ENCODE measurements around the gene EFCAB9.

The EFCAB9 gene

DNA sequence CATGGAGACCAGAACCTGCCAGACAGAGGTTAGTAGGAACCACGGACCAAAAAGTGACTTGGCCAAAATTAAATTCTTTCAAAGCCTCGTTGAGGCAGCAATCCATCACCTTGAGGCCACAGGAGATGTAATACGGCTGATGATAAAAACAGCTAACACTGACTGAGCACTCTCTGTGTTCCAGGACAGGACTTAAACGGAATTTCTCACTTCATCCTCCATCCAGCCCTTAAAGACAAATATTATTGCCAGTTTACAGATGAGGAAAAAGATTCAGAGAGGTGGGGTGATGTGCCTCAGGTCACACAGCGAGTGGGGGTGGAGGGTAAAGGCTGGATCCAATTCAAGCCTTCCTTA lies 31.0 kb upstream of the EFCAB9 start:
- TF ChIP-seq, protein P1, sequence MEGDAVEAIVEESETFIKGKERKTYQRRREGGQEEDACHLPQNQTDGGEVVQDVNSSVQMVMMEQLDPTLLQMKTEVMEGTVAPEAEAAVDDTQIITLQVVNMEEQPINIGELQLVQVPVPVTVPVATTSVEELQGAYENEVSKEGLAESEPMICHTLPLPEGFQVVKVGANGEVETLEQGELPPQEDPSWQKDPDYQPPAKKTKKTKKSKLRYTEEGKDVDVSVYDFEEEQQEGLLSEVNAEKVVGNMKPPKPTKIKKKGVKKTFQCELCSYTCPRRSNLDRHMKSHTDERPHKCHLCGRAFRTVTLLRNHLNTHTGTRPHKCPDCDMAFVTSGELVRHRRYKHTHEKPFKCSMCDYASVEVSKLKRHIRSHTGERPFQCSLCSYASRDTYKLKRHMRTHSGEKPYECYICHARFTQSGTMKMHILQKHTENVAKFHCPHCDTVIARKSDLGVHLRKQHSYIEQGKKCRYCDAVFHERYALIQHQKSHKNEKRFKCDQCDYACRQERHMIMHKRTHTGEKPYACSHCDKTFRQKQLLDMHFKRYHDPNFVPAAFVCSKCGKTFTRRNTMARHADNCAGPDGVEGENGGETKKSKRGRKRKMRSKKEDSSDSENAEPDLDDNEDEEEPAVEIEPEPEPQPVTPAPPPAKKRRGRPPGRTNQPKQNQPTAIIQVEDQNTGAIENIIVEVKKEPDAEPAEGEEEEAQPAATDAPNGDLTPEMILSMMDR (IDR thresholded peaks at IDR 0.05; ENCODE audit: low read depth, low read length), result no peak
- Histone ChIP-seq H3K36me3 (no peaks in the 10 kb centered on the region), H3K4me3 (ENCODE audit: low read depth, low read length) (no peak overlapping the region), H3K27me3 (no peaks in the 10 kb centered on the region), H3K4me1 (no peaks in the 10 kb centered on the region), H3K9me3 (no peaks in the 10 kb centered on the region)
- no peak for DNase-seq

DNA sequence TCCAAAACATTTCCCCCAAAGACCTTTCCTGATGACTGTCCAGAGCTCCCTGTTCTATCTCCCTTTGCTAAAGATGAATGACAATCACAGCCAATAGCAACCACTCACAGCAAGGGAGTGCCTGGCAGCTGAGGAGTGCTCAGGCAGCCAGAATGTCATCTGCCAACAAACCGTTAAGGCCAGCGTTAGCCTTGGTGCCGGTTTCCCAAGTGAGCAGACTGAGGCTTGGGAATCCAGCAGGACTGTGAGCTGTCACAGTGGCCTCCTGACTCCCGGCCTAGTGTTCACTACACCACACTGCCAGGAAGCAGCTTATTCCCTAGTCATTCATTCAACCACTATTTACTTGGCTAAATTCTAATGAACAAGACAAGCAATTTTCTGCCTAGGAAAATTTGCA lies 30.6 kb upstream of the EFCAB9 start:
- no peaks in the 10 kb centered on the region for H3K9me3 ChIP-seq
- TF ChIP-seq, protein P1 (IDR thresholded peaks at IDR 0.05; ENCODE audit: low read depth, low read length), result no peak
- H3K4me1 ChIP-seq, result no peaks in the 10 kb centered on the region
- no peaks in the 10 kb centered on the region for H3K36me3 ChIP-seq
- H3K4me3 ChIP-seq (ENCODE audit: low read depth, low read length), result no peak overlapping the region
- DNase-seq, result no peak
- no peaks in the 10 kb centered on the region for H3K27me3 ChIP-seq

- Histone ChIP-seq H3K27me3 (no peaks in the 10 kb centered on the region), H3K4me1 (no peaks in the 10 kb centered on the region), H3K9me3 (no peaks in the 10 kb centered on the region), H3K4me3 (ENCODE audit: low read depth, low read length) (no peak overlapping the region), H3K36me3 (no peaks in the 10 kb centered on the region)
- TF ChIP-seq, protein P1 (IDR thresholded peaks at IDR 0.05; ENCODE audit: low read depth, low read length), result no peak
- no peak for DNase-seq
Measured at GRCh38 chr5:172164769-172165212, 29.2 kb upstream of the EFCAB9 start.

- TF ChIP-seq, protein P1 (IDR thresholded peaks at IDR 0.05; ENCODE audit: low read depth, low read length), result no peak
- Histone ChIP-seq H3K4me1 (no peaks in the 10 kb centered on the region), H3K36me3 (no peaks in the 10 kb centered on the region), H3K4me3 (ENCODE audit: low read depth, low read length) (no peak overlapping the region), H3K9me3 (no peaks in the 10 kb centered on the region), H3K27me3 (no peaks in the 10 kb centered on the region)
- no peak for DNase-seq
Measured at GRCh38 chr5:172165465-172165864, 28.5 kb upstream of the EFCAB9 start.

- Histone ChIP-seq H3K9me3 (no peaks in the 10 kb centered on the region), H3K36me3 (no peaks in the 10 kb centered on the region), H3K4me1 (no peaks in the 10 kb centered on the region), H3K27me3 (no peaks in the 10 kb centered on the region), H3K4me3 (ENCODE audit: low read depth, low read length) (no peak overlapping the region)
- no peak for DNase-seq
- TF ChIP-seq, protein P1 (IDR thresholded peaks at IDR 0.05; ENCODE audit: low read depth, low read length), result no peak
Measured at GRCh38 chr5:172166030-172166826, 27.7 kb upstream of the EFCAB9 start.

DNA sequence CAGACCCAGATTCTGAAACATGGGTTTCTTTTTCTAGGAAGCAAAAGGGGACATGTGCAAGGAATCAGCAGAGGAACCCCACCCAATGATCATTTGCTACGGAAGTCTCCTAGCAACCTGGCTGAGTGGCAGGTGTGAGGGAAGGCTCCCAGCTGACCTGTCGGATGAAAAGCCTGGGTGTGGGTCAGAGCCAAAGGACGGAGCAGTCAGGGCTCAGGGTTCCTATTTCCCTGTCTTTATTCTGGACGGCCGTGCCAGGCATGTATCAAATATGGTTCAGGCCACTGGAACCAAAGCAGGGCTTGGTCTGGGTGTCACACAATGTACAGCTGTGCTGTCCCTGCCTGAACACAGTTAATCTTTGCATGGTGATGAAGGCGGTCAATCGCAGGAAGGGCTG lies 26.1 kb upstream of the EFCAB9 start:
- Histone ChIP-seq H3K9me3 (no peaks in the 10 kb centered on the region), H3K4me3 (ENCODE audit: low read depth, low read length) (no peak overlapping the region), H3K36me3 (no peaks in the 10 kb centered on the region), H3K4me1 (no peaks in the 10 kb centered on the region), H3K27me3 (no peaks in the 10 kb centered on the region)
- no peak for DNase-seq
- TF ChIP-seq, protein P1 (IDR thresholded peaks at IDR 0.05; ENCODE audit: low read depth, low read length), result no peak
